ENCODE measurements around the gene RIPOR3.
"Not testable (repeated sequence)": the region's sequence is repeated elsewhere in the genome, so short reads cannot be mapped to it uniquely, and the experiment has no call there.

The RIPOR3 gene

DNA sequence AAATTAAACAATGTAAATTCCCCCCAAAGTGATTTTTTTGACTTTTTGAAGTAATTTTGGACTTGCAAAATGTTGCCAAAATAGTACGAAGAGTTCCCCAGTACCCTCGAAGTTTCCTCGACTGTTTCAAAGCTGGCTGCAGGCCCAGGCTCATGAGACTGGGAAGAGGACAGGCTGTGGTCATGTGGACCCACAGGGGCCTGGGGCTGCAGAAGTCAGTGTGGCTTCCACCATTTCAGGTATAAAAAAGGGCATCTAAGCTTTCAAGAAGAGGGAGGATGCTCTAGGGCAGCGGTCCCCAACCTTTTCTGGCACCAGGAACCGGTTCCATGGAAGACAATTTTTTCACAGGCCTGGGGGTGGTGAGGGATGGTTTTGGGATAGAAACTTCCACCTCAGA is 106.1 kb downstream of the RIPOR3 start:
- DNase-seq: no peak

DNA sequence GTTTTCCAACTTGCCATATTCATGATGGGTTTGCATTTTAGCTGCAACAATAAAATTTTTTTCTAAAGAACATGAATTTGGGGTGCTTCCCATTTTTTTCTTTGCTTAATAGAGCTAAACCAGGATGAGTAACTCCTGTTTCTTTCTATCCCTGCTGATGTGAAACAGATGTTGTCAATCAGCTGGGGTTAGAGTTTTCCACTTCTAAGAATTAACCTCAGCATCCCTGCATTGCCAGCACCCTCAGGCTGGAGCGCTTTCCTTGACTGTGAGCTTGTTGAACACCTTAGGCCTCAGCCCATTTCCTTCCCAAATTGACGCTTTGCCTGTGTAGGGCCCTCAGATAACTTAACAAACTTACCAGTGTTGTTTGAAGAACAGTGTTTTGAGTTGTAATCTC is 106.7 kb downstream of the RIPOR3 start:
- no peak for DNase-seq

DNA sequence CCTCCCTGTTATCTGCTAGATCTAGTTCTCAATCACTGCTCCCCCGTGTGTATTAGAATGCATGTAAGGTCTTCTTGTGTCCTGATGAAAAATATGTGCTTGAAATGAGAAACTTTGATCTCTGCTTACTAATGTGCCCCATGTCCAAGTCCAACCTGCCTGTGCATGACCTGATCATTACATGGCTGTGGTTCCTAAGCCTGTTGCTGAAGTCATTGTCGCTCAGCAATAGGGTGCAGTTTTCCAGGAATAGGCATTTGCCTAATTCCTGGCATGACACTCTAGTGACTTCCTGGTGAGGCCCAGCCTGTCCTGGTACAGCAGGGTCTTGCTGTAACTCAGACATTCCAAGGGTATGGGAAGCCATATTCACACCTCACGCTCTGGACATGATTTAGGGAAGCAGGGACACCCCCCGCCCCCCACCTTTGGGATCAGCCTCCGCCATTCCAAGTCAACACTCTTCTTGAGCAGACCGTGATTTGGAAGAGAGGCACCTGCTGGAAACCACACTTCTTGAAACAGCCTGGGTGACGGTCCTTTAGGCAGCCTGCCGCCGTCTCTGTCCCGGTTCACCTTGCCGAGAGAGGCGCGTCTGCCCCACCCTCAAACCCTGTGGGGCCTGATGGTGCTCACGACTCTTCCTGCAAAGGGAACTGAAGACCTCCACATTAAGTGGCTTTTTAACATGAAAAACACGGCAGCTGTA is 107.7 kb downstream of the RIPOR3 start:
- DNase-seq: no peak

DNA sequence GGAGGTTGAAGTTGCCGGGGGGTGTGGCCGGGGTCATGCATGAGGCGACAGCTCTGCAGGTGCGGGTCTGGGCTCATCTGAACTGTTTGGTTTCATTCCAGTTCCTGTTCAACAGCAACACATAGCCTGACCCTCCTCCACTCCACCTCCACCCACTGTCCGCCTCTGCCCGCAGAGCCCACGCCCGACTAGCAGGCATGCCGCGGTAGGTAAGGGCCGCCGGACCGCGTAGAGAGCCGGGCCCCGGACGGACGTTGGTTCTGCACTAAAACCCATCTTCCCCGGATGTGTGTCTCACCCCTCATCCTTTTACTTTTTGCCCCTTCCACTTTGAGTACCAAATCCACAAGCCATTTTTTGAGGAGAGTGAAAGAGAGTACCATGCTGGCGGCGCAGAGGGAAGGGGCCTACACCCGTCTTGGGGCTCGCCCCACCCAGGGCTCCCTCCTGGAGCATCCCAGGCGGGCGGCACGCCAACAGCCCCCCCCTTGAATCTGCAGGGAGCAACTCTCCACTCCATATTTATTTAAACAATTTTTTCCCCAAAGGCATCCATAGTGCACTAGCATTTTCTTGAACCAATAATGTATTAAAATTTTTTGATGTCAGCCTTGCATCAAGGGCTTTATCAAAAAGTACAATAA is 108.6 kb downstream of the RIPOR3 start:
- no peak for DNase-seq

DNA sequence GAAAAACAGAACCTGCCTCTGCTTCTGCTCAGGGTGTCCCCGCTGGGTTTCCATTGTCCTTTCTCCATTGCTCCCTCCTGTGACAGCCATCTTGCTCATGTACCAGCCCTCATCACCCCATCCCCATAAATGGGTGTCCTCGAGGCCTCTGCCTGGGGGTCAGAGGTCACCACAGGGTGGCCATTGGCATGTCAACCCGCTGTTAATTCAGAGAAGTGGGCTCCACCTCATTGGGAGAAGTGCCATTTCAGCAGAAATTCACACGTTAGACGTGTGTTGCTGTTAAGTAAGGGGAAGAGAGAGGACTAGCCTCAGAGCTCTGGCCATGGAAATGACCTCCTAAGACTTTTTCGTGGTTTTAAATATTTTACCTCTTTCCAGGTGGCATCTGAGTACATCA is 109.2 kb downstream of the RIPOR3 start:
- DNase-seq: no peak

DNA sequence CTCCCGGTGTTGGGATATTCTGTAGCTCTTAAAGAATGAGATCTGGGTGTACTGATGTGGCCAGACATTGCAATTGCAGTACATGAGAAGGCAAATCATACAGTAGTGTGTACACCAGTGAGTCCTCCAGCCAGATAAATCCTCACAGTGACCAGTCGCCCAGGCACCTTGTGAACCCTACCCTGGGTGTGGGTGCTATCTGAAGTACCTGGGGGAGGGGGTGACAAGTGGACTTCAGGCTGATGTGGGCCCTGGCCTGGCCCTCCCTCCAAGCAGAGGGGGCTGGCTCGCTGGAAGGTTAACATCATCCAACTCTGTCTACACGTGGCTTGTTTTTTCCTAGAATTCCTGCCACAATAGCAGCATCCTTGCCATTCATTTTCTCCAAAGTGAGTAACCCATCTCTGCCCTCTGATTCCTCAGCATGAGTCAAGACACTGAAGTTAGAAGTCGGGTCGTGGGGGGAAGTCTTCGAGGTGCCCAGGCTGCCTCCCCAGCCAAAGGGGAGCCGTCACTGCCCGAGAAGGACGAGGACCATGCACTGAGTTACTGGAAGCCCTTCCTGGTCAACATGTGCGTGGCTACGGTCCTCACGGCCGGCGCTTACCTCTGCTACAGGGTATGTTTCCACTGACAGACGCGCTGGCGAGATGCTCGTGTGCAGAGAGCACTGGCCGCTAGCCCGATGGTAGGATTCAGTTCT is 110.3 kb downstream of the RIPOR3 start:
- DNase-seq: no peak

DNA sequence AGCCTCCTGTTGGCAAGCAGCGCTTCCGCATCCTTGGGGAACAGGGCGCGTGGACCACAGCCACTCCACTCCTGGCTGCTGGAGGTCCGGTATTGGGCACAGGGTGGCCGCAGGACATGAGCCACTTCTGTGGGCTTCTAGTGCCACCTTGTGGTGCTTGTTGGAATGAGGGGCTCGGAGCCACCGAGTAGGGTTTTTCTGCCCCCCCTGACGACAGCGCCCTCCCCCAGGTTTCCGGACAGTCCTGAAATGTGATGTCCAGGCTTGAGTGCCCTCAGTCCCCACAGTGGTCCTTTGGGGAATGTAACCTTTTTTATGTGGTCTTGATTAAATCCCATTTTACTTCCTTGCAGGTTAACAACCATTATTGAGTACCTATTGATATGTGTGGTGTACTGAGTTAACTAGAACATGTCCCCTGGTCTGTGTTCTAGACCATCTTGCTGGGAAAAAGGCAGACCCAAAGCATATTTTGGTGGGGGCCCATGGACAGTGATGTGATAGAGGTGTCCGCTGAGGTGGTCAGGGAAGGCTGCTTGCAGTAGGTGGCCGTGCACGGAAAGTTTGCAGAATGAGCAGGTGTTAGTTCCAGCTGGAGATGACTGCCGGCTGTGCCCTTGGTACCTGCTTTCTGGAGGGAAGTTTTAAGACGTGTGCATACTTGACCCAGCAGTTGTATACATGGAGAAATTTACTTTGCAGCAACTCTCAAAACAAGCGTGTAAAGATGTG is 111.2 kb downstream of the RIPOR3 start:
- DNase-seq: no peak

DNA sequence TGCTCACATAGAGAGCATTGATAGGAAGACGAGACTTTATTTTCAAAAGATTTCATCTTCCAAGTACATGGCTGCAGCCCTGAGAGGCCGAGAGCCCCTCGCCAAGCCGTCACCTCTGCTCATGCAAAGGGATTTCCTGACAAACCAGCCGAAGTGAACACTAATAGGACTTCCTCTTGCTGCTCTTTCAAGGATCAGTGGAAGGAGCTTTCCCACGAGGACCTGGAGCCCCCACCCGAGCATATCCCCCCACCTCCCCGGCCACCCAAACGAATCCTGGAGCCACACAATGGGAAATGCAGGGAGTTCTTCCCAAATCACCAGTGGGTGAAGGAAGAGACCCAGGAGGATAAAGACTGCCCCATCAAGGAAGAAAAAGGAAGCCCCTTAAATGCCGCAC is 111.8 kb downstream of the RIPOR3 start:
- DNase-seq: no peak

DNA sequence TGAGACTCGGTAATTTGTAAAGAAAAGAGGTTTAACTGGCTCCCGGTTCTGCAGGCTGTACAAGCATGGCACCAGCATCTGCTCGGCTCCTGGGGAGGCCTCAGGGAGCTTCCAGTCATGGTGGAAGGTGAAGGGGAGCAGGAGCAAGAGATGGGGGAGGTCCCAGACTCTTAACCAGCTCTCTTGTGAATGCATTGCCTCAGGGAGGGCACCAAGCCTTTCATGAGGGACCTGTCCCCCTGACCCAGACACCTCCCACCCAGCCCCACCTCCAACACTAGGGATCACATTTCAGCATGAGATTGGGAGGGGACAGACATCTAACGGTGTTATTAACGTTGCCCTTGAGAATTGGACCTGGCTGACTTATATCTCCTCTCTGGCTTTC is 112.6 kb downstream of the RIPOR3 start:
- no peak for DNase-seq

DNA sequence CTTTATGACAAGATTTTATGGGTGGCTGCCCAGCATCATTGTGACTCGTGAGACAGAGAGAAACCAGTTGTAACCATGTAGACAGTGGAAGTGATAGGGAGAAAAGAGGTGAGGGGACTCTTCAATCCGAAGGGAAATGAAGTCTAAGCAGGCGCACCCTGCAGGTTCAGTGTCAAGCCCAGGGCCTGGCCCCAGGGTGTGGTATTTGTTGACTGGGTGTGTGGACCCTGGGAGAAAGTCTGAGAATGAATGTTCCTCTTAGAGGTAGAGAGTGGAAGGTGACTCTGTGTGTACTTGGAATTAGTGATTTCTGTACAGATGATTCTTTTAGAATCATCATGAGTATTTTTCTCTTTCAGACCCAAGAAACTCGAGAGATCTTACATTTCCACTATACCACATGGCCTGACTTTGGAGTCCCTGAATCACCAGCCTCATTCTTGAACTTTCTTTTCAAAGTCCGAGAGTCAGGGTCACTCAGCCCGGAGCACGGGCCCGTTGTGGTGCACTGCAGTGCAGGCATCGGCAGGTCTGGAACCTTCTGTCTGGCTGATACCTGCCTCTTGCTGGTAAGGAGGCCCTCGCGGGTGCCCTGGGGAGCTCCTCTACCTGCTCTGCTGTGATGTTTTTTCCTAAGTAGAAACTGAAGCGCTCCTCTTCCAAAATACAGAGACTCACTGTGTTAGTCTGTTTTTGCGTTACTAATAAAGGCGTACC is 113.1 kb downstream of the RIPOR3 start:
- DNase-seq: no peak

DNA sequence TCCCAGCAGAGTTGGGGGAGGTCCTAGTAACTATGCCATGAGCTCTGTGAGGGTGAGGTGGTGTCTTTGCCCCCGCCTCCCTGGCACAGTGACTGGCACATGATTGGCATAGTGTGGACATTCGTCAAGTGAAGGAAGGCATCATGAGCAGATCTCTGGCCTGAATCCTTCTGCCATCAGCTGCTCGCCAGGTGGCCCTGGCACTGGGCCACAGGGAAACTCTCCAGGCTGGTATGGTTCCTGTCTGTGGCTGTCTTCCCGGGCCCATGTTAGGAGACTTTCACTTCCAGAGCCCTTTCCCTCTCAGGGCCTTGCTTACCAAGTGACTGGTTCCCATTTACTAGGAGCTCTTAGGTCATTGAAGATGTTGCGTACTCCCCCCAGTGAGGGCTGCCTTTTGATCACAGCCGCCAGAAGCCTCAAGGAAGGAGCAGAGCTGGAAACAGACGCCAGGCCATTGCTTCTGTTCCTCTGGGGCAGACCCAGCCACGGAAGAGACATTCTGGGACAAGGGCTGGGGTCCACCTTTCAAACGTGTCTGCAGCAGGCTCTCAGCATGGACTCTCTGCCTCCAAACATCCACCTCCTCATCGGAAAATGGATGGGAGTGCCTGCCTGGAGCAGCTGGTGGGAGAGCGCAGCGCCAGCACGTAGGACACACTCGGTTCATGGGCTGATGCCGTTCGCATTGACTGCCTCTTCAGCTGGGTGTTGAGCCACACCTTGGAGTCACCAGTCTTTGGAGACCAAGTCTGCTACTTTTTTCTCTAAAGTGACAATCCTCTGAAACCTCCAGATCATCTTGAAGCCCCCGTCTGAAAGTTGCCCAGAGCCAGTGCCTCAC is 113.9 kb downstream of the RIPOR3 start:
- peak; percentile 93 for DNase-seq

DNA sequence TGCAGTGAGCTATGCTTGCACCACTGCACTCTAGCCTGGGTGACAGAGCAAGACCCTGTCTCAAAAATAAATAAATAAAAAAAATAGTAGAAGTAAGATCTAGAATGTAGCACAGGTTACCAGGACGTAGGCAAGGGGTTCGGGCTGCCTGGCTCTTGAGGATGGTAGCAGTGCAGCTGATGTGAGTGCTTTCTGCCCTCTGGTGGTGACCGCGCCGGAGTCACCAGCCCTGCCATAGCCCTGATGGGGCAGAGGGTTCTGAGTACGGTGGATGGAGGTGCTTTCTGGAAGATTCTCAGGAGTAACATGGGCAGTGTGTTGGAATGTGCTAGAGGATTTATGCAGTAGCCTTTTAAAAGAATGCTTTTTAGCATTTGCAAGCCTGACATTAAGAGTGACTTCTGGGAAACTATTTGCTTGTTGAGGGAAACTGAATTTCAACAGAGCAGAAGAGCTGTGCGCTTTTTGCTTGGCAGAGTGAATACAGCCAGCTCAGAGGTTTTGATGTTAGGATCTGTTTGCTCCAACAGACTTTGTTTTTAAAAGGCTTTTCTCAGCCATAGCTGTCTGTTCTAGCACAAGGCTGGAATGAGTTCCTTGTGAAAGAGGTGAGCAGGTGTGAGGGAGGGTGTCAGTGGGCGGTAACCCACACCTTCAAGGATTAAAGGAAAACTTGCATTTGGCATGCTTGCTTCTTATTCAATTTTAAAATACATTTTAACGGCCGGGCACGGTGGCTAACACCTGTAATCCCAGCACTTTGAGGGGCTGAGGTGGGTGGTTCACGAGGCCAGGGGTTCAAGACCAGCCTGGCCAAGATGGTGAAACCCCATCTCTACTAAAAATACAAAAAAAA is 115.2 kb downstream of the RIPOR3 start:
- DNase-seq: peak; percentile 40

DNA sequence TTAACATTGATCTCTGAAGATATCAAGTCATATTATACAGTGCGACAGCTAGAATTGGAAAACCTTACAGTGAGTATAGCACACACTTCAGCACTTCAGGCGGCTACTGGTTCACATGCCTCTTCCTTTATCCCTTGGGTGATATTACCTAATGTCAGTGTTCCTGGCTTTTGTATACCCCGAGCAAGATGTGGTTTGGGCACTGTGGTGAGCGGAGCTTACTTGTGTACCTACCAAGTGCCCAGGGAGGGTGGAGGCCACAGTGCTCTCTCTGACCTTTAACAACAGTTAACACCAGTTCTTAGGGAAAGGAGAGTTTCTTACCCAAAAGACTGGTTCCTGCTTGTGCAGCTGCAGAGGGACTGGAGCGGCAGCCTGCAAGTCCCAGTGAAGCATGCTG is 116.8 kb downstream of the RIPOR3 start:
- DNase-seq: no peak

DNA sequence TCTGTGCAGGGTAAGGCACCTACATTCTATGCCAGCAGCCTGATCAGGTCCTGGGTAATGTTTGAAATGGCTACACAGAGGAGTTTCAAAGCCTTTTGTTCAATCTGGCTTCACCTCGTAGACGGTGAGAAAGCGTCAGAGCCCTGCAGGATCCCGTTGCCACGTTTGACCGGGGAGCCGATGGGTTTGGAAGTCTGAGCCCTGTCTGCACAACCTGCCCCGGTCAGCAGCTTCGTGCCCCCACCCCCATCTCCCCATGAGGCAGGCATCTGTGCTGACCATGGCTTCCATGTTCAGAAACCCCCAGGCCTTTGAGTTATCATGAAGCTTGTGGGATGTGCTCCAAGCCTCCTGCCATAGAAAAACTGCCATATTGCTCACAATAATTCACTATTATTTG is 117.2 kb downstream of the RIPOR3 start:
- no peak for DNase-seq

DNA sequence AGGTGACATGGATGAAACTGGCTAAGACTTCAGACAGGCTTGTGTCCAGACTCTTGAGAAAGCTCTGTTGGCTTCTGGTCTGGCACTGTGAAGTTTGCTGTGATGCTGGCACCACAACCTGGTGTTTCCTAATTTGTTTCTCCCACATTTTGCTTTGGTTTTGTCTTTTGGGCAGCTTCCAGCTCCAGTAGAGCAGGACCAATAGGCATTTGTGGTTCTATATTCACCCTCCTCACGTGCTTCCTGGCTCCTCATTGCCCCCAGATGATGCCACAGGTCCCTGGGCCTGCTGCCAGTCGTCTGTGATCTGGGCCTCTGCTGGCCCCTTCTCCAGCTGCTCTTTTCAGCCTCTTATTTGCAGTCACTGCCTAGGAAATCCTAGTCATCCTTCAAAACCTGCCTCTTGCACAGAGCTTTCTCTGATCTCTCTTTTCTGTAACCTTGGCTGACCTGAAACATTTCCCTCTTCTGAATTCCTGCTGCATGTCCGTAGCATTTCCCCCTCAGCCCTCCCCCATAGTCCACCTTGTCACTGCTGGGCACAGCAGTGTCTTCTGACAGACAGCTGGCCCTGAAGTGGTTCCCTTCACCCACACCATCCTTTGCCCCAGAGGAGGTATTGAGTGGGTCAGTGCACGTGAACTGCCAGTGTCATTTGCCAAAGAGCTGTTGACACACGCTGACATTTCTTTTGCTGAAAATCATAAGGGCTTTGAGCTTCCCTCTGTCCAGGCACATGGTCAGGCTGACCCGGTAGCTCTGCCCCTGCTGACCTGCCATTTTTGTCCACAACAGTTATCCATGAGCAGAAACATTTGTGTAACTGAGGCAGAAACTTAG is 118.2 kb downstream of the RIPOR3 start:
- DNase-seq: peak; percentile 94

DNA sequence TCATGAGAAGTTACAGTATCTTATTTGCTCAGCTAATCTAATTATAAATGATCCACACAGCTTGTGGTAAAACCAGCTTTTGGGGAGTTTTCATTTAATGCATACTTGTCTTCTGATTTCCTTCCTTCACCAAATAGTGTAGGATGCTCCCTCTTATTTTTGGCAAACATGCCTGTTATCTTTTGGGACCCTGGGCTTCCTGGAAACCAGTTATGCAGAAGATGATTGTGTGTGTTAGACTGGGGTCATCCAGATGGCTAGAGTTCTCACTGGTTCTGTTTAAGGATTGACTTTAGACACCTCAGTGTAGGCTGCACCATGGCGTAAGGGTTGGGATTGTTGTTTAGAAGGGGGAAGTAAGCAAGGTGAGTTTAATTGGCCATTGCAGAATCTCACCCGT is 119.9 kb downstream of the RIPOR3 start:
- DNase-seq: no peak

DNA sequence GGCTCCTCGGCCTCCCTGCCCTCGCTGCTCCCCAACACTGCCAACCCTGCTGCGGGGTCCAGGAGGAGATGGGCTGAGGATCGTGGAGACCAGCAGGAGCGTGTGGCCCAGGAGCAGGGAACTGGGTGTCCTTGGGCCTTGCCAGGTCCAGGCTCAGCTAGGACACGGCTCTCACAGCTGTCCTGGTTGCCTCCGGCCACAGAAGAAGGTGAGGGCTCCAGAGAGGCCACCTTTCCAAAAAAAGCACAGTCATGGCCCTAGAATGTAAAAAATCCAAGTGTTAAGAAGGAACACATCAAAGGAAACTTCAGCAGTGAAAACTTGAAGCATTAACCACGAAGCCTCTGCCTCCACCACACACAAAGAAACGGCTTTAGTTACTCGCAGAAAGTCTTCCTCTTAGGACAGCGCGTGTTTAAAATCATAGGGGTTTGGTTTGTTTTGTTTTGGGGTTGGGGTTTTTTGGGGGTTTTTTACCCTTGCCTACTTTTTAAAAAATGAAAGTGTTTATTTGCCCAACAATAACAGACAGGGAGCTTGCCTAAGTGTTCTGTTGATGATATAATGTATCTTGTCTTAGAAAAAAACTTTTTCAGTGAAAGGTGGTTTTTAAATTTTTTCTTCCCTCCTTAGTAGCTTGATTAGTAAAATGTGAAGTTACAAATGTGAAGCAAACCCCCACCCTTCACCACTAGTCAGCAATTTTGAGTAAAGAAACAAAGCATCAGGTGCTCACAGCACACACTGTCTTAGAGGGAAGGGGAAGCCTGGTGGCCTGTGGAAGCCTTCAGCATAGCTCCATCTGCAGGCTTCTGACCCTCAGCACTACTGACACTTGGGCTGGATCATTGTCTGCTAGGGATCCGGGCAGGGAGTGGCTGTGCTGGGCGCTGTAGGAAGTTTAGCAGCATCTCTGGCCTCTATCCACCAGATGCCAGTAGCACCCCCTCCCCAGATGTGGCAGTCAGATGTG is 121.2 kb downstream of the RIPOR3 start:
- no peak for DNase-seq

DNA sequence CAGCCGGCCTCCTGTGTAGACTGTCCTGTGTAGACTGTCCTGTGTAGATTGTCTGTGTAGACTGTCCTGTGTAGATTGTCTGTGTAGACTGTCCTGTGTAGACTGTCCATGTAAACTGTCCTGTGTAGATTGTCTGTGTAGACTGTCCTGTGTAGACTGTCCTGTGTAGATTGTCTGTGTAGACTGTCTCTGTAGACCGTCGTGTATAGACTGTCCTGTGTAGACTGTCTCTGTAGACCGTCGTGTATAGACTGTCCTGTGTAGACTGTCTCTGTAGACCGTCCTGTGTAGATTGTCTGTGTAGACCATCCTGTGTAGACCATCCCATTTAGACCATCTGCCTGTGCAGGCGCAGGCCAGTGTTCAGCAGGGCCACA is 121.9 kb downstream of the RIPOR3 start:
- DNase-seq: not testable (repeated sequence)

DNA sequence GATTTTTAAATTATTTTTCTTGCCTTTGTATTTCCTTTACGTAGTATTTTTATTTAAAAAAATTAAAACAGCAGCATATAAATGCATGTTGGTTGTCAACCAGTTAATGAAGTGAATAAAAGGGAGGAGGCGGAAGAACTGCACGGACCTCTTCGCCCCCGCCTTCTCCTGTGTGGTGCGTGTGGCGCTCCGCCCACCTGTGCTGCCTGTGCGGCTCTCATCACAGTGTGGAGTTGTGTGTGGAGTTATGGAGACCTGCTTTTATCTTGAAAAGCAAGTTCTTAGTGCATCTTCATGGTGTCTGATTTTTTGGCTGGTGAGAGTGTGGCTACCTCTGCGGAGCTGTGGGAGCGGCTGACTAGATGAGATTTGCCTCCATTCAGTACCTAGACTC is 122.8 kb downstream of the RIPOR3 start:
- no peak for DNase-seq
